Right renal cortex interstitium (tissue), 3 donors: ENCODE measurements around the gene SSBP3. TPM values are rescaled to one million over a fixed set of nuclear protein-coding genes. Genes with fewer than 3 reads are reported as not detected.
"Not testable (repeated sequence)": the region's sequence is repeated elsewhere in the genome, so short reads cannot be mapped to it uniquely, and the experiment has no call there.

Experiments
- DNase-seq, 3 donors: peaks; one replicate each; pipeline ENCODE4 v3.0.0-alpha.2; 2013; ENCODE audit warnings: low read depth in 3 of 3, low spot score in 2 of 3
- polyA plus RNA-seq, 3 donors: library from polyadenylated mRNA; unstranded; fragments of 120-200 nt; gene quantifications; one replicate each; pipeline ENCODE4 v1.2.1, GENCODE V29; 2013; ENCODE audit not compliant: insufficient read length in 3 of 3

Gene SSBP3
- polyA plus RNA-seq, 3 donors: 103 to 110 (median 105) TPM

DNA sequence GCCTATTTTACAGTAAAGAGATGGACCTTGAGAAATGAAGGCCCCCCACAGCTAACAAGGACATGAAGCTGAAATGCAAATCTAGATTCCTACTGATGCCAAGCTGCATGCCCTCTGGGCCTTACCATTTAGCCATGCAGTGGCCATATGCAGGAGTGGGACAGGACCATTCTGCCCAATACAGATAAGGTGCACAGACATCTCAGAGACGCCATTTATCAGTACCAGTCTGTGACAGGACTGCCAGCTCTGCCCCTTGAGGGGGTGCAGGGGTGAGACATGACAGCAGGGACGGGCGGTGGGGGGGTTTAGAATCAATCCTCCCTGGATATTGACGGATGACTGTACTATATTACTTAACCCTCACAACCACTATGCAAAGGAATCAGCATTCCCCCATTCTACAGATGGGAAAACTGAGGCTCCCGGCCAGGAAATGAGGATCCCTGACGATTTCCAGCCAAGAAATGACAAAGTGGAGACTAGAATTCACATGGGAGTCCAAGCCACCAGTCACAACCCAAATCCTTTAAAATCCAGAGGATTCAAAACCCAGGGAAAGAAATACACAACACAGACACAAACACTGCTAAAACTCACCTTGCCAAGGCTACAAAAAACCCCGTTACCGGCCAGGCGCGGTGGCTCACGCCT is 10.8 kb downstream of the SSBP3 start:
- DNase-seq: no peak

DNA sequence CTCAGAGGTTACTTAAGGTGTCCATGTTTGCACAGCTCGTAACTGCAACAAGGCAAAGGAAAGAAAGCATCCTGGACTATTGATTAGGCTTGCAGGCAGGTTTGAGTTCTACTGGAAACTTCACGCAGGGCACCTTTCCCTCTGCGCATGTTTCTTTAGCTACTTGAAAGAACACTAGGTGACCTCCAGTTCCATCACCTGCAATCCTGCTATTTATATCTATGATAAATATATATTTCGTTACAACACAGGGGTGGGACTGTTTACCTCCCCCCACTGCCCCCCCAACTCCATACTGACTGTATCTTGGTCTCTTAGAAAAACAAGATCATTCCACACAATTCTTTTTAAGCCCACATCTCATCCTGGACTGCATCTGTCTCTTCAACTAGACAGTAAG is 12.1 kb downstream of the SSBP3 start:
- no peak for DNase-seq

DNA sequence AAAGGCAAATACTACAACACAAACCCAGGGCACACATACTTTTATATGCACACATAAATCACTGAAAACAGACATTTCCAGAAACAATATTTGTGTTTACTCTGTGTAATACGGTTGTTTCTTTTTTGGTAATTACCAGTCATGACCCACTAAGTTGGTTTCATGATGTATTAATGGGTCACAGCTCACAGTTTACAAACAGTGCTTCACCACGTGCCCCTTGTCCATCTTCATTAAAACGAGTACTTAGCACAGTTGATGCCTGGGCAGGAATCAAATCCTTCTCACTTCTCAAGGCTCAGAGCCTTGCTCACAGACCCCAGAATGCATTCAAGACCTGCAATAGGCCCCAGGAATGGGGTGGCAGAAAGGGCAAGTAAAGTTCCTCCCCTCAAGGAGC is 13.8 kb downstream of the SSBP3 start:
- no peak for DNase-seq

DNA sequence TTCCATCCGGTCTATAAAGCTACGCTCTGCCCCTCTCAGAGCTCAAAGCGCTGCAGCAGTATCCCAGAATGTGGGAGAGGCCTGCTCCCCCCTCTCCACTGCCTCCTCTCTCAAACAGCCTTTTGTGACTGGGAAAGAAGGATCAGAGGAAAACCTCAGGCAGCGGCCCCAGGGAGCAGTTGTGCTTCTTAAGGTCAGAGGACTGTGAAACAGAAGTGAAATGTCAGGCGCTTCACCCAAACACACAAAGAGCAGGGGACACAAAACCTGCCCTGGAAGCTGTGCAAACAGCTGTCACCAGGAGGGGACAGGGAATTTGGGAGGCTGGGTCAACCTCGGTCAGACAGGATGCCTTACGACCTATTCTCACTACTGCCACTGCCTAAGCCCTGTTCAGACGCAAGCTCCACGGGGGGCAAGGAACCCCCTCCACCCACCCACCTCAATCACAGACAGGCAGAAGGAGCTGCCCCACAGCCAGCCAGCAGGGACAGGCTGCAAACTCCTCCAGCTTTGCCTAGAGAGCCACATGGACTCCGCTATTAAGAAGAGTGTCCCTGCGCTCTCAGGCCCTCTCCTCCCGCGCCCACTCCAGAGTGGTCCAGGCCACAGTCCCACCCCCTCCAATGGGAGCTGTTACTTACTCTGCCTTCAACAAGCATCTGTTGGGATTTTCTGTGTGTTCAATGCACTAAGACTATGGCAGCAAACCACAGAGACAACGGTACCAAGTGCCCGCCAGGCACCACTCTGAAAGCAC is 14.6 kb downstream of the SSBP3 start:
- DNase-seq: no peak

DNA sequence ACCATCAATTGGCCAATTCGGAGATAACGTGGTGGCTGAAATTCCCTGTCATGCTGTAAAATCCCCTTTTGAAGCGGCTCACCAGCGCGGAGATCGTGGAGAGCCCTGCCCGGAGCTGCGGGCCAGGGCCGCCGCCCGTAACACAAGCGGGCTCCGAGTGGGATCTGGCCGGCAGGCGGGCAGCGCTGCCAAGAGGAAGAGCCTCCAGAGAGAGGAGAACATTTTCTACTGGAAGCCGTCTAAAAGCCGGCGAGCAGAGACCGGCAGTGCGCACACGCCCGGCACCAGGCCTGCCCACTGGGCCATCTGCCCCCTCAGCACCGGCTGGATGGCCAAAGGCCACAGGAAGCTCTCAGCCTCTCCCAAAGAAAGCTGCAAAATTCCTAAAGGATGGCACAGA is 15.5 kb downstream of the SSBP3 start:
- no peak for DNase-seq

DNA sequence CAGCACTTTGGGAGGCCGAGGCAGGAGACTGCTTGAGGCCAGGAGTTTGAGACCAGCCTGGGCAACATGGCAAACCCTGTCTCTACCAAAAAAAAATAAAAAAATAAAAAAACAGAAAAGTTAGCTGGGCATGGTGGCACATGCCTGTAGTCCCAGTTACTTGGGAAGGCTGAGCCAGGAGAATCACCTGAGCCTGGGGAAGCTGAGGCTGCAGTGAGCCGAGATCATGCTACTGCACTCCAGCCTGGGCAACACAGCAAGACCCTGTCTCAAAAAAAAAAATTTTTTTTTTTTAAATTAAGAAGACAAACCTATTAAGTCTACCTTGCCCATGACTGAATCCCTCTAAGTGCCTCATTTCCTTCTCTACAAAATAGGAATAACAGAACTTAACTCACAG is 16.6 kb downstream of the SSBP3 start:
- not testable (repeated sequence) for DNase-seq

DNA sequence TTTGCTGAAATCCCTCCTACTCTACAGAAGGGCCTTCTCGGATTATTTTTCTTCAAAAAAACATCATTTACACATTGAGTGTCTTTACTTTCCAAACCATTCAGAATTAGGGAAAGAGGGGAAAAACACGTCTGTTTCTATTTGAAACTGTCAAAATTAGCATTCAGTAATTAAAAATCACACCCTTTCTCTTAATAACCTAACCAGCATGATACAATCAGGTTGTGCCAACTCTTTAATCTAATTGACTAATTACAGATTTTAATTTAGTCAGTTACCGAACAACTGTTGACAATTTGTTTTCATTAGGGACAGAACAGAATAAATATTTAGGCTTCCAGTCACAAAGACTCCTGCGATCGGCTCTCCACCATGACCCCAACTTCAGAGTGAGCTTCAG is 18.8 kb downstream of the SSBP3 start:
- DNase-seq: no peak

DNA sequence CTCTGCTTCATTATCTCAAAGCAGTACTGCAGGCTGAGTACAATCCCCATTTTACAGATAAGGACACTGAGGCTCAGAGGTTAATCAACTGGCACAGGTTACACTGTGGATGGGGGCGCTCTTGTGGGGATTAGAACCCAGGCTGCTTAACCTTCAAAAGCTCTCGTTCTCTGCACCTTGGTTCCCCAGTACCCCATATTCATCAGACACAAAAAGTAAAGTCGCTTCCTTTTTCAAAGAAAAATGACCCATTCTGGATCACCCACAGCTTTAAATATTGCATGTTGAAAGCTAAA is 20.5 kb downstream of the SSBP3 start:
- no peak for DNase-seq

DNA sequence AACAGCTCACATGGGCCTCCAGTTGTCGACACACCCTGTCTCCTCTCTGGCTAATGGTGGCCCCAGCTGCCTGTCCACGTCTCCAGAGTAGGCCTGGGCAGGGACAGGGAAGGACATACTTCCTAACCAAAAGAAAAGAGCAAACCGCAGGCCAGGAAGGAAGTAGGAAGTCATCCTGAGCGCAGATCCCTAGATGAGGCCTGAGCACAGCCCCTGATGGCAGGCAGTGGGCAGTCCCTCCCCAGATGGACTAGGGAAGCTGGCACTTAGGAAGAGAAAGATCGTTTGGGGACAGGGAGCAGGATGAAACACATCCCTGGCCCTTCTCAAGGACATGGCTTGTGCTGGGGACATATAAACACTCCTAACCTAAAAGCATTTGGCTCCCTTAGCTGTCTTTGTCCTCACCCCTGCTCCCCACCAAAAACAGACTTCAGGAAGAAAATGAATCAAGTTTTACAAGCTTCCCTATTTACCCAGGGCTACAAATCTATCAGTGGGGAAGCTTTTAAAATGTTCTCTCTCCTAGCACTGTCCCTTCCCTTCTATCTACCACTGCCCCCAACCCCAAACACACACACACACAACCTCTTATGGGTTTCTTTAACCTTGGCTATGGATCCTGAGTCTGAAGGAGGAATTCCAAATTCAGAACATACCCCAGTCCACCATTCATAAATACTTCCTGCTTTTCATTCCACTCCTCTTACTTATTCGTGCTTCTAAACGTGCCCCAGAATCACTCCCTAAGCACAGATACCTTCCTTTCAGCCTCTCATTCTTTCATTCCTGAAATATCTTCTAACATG is 21.1 kb downstream of the SSBP3 start:
- no peak for DNase-seq

DNA sequence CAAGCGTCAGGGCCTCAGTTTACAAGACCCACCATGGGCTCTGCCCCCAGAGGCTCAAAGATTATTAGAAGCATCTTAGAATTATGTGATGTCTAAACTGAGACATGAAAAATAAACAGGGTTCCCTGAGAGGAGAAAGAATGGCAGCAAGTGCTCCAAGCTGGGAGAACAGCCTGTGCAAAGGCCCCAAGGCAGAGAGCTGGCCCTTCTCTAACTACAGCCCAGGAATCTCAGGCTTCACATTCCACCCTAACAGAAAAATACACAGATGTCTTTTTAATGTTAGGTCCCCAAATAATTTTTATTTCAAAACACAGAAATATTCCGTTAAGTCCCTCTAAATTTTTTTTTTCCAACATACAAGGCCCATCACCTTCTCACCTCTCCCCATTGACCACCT is 21.7 kb downstream of the SSBP3 start:
- DNase-seq: no peak

DNA sequence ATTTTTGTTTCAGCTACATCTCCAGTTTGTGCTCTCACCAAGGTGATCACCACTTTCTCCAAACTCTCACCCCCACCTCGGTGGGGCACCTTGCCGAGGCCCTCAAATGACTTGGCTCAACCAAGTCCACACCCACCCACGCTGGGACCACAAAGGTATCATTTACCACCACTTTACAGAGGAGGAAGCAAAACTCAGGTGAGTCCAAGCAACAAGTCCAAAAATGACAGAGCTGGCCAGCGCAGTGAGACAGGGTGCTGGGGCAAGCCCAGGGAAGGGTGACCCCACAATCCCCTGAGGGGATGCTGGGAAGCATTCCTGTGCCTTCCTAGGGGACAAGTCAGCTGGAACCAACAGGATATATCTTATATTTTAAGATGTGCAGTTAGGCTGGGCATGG is 24.7 kb downstream of the SSBP3 start:
- DNase-seq: no peak

DNA sequence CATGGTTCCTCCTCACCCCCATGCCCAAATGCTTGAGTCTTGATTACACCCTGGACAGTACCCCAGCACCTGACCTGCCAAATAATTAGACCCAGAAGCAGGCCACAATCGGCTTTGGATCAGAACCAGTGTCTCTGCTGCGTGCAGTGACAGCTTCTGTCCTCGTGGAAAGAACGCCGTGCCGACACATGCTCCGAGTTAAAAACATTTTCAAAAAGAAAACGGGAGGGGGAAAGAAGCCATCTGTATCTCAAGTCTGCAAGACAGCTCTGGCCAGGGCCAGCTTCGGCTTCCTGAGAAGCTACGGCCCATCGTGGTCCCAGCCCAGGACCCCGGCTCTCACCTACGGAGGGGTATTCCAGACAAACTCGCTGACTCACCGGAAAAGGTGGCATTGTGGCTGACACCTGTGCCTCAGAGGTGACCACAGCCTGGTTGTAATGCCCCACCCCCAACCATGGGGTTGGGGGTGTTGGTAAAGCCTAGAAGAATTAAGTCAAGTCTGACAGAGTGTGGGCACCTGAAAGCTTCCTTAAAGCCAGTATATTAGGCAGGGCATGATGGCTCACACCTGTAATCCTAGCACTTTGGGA is 25.8 kb downstream of the SSBP3 start:
- DNase-seq: no peak

DNA sequence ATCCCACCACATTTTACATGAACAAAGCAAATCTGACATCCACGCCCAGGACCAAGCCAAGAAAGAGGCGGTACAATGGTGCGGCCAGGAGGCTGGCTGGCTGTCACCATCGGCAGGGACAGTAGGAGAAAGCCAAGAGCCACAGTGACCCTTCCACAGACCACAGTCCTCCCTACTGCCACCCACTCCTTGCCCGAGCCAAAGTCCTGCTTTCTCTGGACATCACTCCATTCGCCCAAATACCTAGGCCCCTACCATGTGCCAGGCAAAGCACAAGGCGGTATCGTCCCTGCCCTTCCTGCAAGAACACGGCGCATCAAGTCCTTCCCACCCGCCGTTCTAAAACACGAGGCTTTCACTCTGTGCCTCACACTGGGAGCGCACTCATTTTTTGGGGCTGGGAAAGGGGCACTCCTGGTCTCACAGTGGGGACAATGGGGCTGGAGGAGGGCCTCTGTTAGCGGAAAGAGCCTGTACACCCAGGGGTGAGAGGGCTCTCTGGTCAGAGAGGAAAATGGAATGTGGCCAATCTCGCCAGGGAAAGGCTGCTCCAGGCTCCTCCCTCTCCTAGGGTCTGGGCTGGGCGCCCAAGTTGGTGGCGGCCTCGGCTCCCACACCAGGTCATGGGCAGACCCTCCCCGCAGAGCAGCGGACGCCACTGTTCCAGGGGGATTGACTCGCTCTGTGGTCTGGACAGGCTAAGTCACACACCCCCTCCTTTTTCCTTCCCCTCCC is 26.5 kb downstream of the SSBP3 start:
- no peak for DNase-seq

DNA sequence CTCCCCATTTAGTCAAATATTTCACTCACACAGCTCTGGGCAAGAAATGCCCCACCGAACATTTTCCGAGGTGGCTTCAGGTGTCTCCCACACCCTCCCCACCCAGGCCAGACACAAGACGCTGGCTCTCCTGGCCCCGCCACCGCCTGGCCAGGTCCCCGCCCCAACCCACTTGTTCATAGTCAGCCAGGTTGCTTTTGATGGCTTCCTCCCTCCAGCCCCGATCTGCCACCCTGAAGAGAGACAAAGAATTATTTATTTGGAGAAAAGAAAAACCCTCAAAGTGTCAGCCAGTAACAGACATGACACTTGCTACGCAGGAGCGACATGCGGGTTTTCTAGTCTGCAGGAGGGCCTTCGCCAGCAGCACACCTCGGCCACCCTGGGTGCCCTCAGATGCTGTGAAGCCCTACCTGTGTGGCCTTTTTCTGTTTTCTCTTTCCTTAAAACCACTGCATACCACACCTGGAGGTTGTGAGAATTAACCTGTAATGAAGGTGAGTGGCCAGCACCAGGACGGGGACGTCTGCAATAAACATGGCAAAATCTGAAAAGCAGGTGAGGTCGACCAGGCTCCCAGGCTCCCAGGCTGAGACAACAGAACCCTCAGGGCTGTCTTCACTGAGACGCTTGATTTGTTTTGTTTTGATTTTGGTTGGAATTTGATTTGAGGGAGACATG is 27.2 kb downstream of the SSBP3 start:
- DNase-seq: no peak

DNA sequence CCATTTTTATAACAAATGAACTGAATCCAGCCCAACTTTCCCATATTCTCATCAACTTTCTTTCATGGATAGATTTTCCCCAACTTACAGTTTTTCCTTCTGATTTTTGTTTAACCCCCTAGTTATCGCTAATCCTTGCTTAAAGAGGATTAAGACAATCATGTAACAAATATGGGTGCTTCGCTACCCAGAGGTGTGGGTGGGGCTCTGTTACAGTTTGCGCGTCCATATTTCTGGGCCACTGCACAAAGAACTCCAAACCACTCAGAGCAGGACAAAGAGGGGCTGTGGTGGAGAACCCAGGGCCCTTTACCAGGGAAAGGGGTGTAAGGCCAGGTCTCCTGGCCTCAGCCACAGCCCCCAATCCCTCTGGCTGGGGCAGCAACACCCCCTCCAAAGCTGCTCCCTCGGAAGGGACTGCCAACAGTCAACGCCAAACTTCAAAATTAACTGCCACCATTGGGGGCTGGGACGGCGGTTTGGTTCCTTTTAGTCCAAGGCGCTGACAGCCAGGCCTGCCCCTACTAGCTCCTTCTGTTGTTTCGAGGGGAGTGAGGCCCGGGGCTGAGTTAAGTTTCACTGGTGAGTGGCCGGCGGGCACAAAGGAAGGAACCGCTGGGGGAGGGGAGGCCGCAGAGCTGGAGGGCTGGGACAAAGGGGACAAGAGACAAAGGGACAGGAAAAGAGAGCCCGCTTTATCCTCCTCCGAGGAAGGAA is 27.9 kb downstream of the SSBP3 start:
- DNase-seq: no peak

DNA sequence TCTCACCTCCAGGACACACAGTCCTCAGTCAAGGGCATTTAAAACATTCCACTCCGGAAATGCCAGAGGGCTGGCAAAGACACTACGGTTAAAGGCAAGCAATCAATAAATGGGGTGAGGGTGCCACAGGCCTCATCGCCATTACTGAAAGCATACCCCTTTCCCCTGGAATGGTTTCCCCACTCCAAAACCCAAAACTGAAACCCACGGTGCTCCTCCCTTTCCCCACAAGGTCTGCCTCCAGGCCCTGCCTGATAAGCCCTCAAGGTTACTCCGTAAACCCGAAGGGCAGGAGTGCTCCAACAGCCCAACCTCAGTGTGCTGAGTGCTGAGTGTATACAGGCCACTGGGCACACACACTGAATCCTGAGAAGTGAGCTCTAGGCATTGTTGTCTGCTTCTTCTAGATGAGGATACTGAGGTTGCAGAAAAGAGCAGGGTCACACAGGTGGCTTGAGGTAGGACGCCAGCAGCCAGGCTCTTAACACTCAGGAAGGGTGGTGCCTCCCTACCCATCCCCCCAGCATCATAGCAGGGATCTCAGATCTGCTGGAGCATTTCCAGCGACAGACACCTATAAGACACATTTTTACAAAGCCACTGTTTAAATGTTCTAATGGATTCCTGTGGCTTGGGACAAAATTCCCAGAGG is 29.0 kb downstream of the SSBP3 start:
- no peak for DNase-seq

DNA sequence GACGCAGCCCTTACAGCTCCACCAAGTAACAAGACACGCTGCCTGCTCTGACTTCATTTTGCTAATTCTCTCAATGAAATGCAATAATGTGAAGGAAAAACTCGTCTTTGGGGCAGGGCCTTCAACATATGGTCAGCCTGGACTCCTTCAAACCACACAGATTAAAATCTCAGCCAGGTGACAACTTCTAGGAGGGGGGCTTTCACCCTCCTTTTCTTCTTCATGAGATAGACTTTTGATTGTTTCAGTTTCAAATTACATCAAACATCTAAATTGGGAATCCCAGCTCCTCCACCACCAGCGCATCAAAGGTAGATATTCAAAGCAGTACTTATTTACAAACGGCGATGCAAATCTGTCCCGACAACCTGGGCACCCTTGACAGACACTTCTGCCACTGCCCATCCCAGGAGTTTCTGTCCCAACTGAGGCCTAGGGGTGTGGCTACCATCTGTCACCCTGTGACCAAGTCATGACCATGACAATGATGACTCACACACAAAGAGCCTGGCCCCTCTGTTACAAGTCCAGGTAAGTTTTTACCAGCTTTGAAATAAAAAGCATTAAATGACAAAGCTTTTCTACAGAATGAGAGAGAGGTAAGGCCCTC is 29.7 kb downstream of the SSBP3 start:
- DNase-seq: no peak

DNA sequence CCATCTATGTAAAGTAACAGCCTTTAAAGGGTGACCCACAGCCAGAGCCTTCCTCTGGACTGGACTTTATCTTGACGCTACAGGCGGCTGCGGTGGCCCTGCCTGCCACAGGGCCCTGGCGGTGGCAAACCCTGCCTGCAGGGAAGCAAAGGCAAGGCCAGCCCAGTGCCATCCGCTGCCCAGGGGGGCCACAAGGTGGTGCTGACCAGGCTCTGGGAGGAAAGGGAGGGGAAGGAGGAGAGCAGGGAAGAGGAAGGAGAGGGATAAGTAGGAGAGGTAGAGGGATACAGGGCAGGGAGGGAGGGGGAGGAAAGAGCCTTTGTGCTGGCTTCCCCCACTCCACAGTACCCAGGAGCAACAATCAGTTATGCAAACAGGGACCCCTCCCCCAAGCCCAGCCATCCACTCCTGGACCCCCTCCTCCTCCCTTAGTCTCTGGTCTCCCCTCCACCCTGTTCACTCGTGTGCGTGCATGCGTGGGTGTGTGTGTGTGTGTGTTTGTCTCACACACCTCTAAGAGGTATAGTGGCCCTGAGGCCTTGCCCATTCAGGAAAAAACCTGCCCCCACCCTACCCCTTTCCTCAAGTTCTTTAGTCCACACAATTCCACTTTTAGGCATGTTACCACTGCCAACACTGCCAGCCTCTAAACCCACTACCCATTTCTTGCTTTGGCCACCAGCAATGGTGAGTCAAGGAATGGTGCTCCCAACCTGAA is 30.3 kb downstream of the SSBP3 start:
- no peak for DNase-seq
